ENCODE measurements around the gene RPS4Y1. TPM values are rescaled to one million over a fixed set of nuclear protein-coding genes. Genes with fewer than 3 reads are reported as not detected.
"Not testable (repeated sequence)": the region's sequence is repeated elsewhere in the genome, so short reads cannot be mapped to it uniquely, and the experiment has no call there.

The RPS4Y1 gene
- total RNA-seq (2014; rRNA removed; shearing (Covaris generic)), result not detected in 2 replicates
- polyA plus RNA-seq (2015; cell fraction: cytosol; rRNA removed), result not detected in 2 replicates
- polyA plus RNA-seq (2015; cell fraction: nucleus; rRNA removed), result not detected in 2 replicates

DNA sequence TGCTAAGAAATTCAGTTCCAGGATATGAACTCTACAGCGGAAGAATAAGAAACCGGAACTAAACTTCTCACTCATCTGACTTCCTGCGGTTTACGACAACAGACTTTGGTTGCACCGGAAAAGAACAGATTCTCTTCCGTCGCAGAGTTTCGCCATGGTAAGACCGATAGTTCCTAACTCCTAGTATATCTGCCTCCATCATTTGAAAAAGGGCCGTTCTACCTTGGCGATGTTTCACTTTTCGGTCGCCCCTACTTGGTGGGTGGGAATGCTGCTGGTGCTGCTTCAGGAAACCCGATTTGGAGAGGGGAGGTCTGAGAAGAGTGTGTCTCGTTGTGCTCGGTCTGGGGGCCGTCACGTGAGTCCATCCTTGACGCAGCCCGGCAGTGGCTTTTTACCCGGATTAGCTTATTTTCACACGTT lies at the start of gene RPS4Y1:
TSS of gene RPS4Y1 (plus strand) at position 132 of the 423 bp plus-strand sequence. CDS start at position 155, 23 bp downstream.
- no peak for DNase-seq (ENCODE audit: low read depth, low spot score)
- in situ Hi-C loops (cut with HindIII; ENCODE audit: low pct_unique_long_range_greater_than_20kb, low sequenced_read_pairs), result no loop called here

GRCh38 chrY:2796977-2797523 lies 44.4 kb upstream of the RPS4Y1 start:
- no peak for DNase-seq (ENCODE audit: low read depth, low spot score)
- in situ Hi-C loops (cut with HindIII; ENCODE audit: low pct_unique_long_range_greater_than_20kb, low sequenced_read_pairs), result no loop called here

- no peak for DNase-seq (ENCODE audit: low read depth, low spot score)
- in situ Hi-C loops (cut with HindIII; ENCODE audit: low pct_unique_long_range_greater_than_20kb, low sequenced_read_pairs), result no loop called here
Observed at GRCh38 chrY:2797991-2798390, 43.4 kb upstream of the RPS4Y1 start.

GRCh38 chrY:2800246-2800645 lies 41.2 kb upstream of the RPS4Y1 start:
- in situ Hi-C loops (cut with HindIII; ENCODE audit: low pct_unique_long_range_greater_than_20kb, low sequenced_read_pairs), result no loop called here
- DNase-seq (ENCODE audit: low read depth, low spot score), result no peak

DNA sequence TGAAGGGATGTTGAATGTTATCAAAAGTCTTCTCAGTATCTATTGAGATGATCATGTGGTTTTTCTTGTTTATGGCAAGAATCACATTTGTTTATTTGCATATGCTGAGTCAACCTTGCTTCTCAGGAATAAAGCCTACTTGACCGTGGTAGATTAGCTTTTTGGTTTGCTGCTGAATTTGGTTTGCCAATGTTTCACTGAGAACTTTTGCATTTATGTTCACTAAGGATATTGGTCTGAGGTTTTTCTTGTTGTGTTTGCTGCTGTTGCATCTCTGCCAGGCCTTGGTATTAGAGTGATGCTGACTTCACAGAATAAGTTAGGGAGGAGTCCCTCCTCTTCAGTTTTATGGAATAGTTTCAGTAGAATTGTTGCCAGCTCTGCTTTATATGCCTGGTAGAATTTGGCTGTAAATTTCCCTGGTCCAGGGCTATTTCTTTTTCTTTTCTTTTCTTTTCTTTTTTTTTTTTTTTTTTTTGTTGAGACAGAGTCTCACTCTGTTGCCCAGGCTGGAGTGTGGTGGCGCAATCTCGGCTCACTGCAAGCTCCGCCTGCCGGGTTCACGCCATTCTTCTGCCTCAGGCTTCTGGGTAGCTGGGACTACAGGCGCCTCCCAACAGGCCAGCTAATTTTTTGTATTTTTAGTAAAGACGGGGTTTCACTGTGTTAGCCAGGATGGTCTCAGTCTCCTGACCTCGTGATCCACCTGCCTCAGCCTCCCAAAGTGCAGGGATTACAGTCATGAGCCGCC lies 24.1 kb upstream of the RPS4Y1 start:
- DNase-seq (ENCODE audit: low read depth, low spot score); in situ Hi-C loops (cut with HindIII; ENCODE audit: low pct_unique_long_range_greater_than_20kb, low sequenced_read_pairs): not testable (repeated sequence)

GRCh38 chrY:2824471-2824870 lies 16.9 kb upstream of the RPS4Y1 start:
- DNase-seq (ENCODE audit: low read depth, low spot score), result no peak
- in situ Hi-C loops (cut with HindIII; ENCODE audit: low pct_unique_long_range_greater_than_20kb, low sequenced_read_pairs), result no loop called here

DNA sequence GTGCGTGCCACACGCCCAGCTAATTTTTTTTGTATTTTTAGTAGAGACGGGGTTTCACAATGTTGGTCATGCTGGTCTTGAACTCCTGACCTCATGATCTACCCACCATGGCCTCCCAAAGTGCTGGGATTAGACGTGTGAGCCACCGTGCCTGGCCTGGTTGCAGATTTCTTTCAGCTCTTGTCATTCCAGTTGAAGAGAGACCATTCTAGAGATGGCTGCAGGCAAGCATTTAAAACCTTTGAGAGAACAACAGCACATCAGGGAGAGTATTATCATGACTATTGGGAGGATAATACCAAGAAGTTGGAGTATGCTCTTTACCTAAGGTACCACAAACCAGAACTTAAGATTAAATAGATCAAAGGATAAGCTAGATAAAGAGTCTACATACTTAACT lies 12.9 kb upstream of the RPS4Y1 start:
- no peak for DNase-seq (ENCODE audit: low read depth, low spot score)
- in situ Hi-C loops (cut with HindIII; ENCODE audit: low pct_unique_long_range_greater_than_20kb, low sequenced_read_pairs), result no loop called here

DNA sequence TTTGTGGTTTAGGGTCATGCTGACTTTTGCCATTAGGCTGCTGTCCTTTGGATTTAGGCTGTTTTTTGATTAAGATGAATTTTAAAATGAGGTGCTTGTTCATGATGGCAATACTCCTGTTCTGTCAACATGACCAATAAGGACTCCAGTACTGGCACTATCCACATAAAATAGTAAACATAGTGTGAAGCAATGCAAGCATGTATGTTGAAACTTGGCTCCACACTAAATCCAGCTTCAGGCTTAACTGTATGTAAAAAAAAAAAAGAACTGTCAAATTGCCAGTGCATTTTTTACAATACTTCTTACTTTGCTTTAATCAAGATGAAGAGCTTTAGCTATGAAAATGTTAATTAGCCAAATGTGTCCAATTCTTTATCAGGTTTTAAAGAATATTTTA lies 6.2 kb upstream of the RPS4Y1 start:
- no peak for DNase-seq (ENCODE audit: low read depth, low spot score)
- in situ Hi-C loops (cut with HindIII; ENCODE audit: low pct_unique_long_range_greater_than_20kb, low sequenced_read_pairs), result no loop called here

GRCh38 chrY:2837078-2837477 lies 4.3 kb upstream of the RPS4Y1 start:
- in situ Hi-C loops (cut with HindIII; ENCODE audit: low pct_unique_long_range_greater_than_20kb, low sequenced_read_pairs), result no loop called here
- no peak for DNase-seq (ENCODE audit: low read depth, low spot score)

DNA sequence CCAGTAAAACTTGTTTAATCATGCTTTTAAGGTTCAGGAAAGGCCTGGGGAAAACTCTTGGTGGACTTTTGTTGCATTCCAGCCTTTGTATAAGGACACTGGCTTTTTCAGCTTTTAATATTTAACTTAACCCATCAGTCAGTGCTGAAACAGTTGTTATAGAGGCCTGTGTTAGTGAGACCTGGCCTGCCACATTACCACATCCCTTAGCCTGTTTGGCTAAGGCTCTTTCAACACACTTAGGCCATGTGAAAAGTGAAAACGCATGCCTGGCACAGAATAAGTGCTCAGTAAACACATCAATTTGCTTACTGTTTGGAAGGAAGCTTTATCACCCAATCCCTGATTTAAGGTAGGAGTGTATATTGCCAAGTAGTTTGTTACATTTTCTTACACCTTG lies 3.5 kb upstream of the RPS4Y1 start:
- DNase-seq (ENCODE audit: low read depth, low spot score), result no peak
- in situ Hi-C loops (cut with HindIII; ENCODE audit: low pct_unique_long_range_greater_than_20kb, low sequenced_read_pairs), result no loop called here

GRCh38 chrY:2846791-2847190 lies 5.4 kb downstream of the RPS4Y1 start:
- no peak for DNase-seq (ENCODE audit: low read depth, low spot score)
- in situ Hi-C loops (cut with HindIII; ENCODE audit: low pct_unique_long_range_greater_than_20kb, low sequenced_read_pairs), result no loop called here

DNA sequence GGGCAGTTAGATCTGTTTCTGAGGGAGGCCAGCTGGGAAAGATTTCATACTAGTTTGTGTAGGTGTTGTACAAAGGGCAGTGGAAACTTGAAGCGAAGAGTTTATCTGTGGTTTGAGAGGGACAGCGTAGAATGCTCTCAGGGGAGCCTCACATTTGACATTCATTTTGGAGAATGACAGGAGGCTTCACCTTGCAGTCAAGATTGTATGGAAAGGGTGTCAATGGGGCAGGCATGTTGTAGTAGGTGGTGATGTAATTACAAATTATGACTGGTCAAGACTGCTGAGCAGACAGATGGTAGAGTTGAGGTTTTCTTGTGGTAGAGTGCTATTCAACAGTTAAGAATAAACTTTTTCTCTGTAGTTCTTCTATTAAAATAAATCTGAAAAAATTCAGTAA lies 7.0 kb downstream of the RPS4Y1 start:
- in situ Hi-C loops (cut with HindIII; ENCODE audit: low pct_unique_long_range_greater_than_20kb, low sequenced_read_pairs), result no loop called here
- no peak for DNase-seq (ENCODE audit: low read depth, low spot score)

DNA sequence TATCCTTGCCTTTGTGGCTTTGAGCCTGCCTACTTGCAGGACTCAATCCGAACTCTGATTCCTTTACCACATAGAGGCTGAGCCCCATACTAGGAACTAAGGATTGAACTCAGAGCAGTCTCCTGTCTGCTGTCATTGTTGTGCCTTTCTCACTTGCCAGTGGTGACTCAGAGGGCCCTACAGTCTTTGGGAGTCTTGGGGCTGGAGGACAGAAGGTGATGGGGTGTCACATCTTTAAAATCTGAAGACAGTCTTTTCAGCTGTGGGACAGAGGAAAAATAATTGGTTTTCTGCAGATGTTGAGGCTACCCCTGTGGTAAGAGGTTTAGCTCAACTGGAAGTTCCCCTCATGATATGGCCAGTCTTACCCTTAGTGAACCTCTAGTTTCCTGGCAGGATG lies 8.0 kb downstream of the RPS4Y1 start:
- no peak for DNase-seq (ENCODE audit: low read depth, low spot score)
- in situ Hi-C loops (cut with HindIII; ENCODE audit: low pct_unique_long_range_greater_than_20kb, low sequenced_read_pairs), result no loop called here

DNA sequence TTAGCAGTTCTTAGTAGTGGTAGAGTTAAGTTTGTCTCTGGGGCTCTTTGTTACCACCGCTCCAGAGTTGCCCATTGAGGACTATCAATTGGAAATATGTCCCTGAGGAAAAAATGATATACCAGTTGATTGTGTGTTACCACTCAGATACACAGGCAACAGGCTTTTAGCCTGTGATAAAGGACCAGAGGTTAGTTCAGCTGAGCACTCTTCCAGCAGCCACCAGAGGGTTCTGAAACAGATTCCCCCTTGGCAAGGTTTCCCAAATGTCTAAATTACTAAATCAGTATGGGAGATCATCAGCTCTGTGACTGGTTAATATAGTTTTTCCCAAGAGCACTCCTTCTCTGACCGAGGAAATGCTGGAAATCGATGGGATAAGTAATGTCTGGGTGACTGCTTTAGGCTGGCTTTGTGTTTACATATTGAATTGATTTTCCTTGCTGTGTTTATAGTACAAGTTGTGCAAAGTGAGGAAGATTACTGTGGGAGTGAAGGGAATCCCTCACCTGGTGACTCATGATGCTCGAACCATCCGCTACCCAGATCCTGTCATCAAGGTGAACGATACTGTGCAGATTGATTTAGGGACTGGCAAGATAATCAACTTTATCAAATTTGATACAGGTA lies 12.9 kb downstream of the RPS4Y1 start:
- DNase-seq (ENCODE audit: low read depth, low spot score), result no peak
- in situ Hi-C loops (cut with HindIII; ENCODE audit: low pct_unique_long_range_greater_than_20kb, low sequenced_read_pairs), result no loop called here

DNA sequence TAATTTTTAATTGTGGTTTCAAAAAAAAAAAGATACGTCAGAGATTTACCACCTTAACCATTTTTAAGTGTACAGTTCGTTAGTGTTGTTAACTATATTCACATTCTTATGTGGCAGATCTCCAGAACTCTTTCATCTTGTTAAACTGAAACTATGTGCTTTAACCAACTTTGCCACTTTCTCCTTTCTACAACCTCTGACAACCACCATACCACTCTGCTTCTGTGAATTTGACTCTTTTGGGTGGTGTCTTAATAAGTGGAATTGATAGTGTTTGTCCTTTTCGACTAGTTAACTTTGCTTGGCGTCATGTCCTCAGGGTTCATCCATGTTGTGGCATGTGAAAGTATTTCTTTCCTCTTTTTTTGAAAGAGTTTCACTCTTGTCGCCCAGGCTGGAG lies 15.7 kb downstream of the RPS4Y1 start:
- no peak for DNase-seq (ENCODE audit: low read depth, low spot score)
- in situ Hi-C loops (cut with HindIII; ENCODE audit: low pct_unique_long_range_greater_than_20kb, low sequenced_read_pairs), result no loop called here

DNA sequence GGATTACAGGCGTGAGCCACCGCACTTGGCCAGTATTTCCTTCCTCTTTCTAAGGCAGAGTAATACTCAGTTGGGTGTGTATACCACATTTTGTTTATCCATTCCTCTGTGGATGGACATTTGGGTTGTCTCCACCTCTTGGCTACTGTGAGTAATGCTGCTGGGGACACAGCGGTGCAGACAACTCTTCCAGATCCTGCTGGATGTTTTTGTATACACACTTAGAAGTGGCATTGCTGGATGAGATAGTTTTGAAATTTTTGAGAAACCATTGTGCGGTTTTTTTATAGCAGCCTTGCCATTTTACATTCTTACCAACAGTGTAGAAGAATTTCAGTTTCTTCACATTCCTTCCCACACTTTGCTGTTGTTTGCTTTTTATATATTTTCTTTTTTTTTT lies 16.3 kb downstream of the RPS4Y1 start:
- no peak for DNase-seq (ENCODE audit: low read depth, low spot score)
- in situ Hi-C loops (cut with HindIII; ENCODE audit: low pct_unique_long_range_greater_than_20kb, low sequenced_read_pairs), result no loop called here

GRCh38 chrY:2859782-2860181 lies 18.4 kb downstream of the RPS4Y1 start:
- no peak for DNase-seq (ENCODE audit: low read depth, low spot score)
- in situ Hi-C loops (cut with HindIII; ENCODE audit: low pct_unique_long_range_greater_than_20kb, low sequenced_read_pairs), result no loop called here

DNA sequence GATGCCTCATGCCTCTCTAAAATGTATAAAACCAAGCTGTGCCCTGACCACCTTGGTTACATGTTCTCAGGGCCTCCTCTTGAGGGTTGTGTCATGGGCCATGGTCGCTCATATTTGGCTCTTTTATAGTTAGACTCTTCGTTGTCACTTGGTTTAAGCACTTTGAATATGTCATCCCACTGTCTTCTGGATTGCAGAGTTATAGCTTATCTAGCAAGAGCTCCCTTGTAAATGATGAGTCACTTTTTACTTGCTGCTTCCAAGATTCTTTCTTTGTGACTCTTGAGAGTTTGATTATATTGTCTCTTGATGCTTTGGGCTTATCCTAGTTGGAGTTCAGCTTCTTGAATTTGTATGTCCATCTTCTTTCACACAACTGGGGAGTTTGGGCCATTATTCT lies 19.1 kb downstream of the RPS4Y1 start:
- no peak for DNase-seq (ENCODE audit: low read depth, low spot score)
- in situ Hi-C loops (cut with HindIII; ENCODE audit: low pct_unique_long_range_greater_than_20kb, low sequenced_read_pairs), result no loop called here

- DNase-seq (ENCODE audit: low read depth, low spot score), result no peak
Observed at GRCh38 chrY:2866581-2866980, 25.2 kb downstream of the RPS4Y1 start.

More at GRCh38 chrY:2866581-2866980, 25.2 kb downstream of the RPS4Y1 start:
- in situ Hi-C loops (cut with HindIII; ENCODE audit: low pct_unique_long_range_greater_than_20kb, low sequenced_read_pairs), result no loop called here

Data from SK-MEL-5 (cell line).